OCI-M2 (cell line): Measurements from ENCODE around the gene HSF2.

ENCODE experiments used
- DNase-seq: peaks from one replicate; lab custom pipeline; 2025; ENCODE audit not compliant: unreplicated experiment; lab: John Stamatoyannopoulos, UW

Gene HSF2

GRCh38 chr6:122399348-122400120, at the start of gene HSF2:
Gene HSF2, plus strand, starts transcription at chr6:122399652. Its CDS starts 86 bp downstream, at chr6:122399738.
- peak; percentile 85 for DNase-seq

GRCh38 chr6:122352981-122353664, 46.3 kb upstream of the HSF2 start:
- no peak for DNase-seq

DNA sequence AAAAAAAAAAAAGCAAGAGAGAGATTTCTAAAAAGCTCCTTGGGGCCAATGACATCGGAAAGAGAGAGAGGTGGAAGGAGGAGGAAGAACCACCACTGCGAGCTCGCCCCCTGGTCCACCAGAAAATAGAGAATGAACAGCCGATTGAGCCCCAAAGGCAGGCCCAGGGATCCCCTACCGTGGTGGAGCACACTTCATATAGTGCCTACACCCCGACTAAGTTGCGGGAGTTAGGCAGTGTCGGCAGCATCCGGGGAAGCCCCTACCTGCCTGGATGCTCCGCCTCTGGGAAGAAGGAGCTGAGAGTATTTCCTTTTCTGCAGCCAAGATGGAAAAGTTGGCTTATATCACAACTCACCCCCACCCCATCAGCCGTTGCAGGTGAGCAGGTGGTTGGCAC, 38.6 kb upstream of the HSF2 start:
- no peak for DNase-seq

- DNase-seq: no peak
These were observed 38.0 kb upstream of the HSF2 start for GRCh38 chr6:122361314-122361979.

- DNase-seq: no peak
These were observed 35.5 kb upstream of the HSF2 start for GRCh38 chr6:122363769-122364483.

DNA sequence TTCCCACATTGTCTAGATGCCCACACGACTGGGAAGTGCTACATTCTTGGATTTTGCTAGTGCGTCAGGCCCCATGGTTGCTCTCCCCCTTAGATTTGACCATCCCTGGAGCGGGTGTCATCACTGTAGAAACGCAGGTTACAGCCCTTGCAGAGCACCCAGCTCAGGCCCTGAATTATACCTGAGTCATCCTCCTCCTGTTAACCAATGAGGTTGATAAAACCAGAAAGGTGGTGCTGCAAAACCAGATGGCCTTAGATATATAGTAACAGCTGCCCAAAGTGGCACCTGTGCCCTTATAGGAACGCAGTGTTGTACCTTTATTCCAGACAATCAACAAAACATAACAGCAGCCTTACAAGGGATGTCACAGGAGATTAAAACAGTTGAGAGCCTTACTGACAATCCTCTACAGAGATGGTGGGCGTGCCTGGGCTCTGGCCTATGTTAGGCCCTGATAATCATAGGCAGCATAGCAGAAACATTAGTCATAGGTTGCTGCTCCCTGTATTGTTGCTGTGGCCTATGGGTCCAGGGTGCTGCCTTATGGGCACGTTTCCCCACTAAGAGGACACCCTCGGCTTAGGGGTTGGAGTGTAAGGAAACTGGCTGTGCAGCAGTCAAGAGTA, 33.6 kb upstream of the HSF2 start:
- DNase-seq: no peak

- DNase-seq: no peak
These were observed 32.3 kb upstream of the HSF2 start for GRCh38 chr6:122367171-122367570.

- no peak for DNase-seq
These were observed 29.9 kb upstream of the HSF2 start for GRCh38 chr6:122369536-122369935.

GRCh38 chr6:122372647-122373046, 26.8 kb upstream of the HSF2 start:
- DNase-seq: no peak

DNA sequence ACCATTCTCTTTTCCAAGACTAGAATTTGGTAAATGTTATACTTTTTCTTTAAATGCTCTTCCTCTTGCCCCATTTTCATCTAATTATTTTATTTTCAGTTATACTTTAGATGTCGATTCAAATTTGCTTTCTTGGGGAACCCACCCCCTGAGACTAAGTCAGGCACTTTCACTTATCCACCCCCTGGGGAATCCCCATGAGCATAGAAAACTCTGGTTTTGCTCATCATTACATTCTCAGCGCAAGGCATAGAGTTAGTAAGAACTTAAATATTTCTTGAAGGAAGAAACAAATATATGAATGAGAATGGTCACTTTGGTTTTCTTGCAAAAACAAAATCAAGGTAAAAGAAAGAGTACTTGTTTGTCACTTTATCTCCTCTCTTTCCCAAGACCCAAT, 25.1 kb upstream of the HSF2 start:
- DNase-seq: no peak

DNA sequence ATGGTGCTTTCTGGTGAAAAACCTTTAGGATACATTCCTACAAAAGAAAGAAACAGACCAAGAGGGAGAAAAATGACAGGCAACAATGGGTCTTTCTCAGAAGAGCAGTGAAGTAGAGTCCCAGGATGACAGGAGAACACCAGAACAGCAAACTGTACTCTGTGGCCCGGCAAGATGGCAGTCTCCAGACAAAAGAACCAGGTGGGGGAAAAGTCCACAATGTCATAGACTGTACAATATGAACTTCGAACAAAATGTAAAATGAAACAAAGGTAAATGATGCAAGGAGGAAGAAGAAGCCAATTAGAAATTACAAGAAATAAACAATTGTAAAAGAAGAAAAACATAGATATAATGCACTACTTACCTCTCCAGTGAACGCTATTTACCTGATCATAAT, 23.2 kb upstream of the HSF2 start:
- DNase-seq: no peak

DNA sequence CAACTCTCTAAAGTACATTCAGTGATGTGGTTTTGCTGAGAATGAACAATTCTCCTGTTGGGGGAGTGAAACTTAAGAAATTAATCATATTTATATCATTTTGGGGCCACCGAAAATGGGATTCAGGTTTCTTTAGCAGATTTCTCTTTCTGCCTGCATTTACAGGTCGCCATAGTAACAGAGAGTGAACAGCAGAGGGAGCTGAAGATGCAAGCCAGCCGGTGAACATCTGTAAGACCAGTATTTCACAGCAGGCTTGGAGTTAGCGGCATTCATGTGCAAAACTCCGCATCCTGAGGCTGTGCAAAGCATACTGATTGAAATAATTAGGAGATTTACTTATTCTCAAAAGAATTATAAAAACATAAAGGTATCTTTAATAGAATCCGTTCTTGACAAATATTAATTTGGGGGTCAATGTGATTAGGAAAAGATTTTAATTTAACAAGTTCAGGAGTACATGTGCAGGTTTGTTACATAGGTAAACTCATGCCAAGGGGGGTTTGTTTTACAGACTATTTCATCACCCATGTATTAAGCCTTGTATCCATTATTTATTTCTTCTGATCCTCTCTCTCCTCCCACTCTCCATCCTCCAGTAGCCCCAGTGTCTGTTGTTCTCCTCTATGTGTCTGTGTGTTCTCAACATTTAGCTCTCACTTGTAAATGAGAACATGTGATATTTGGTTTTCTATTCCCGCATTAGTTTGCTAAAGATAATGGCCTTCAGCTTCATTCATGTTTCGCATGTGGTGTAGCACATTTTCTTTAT, 17.8 kb upstream of the HSF2 start:
- no peak for DNase-seq

DNA sequence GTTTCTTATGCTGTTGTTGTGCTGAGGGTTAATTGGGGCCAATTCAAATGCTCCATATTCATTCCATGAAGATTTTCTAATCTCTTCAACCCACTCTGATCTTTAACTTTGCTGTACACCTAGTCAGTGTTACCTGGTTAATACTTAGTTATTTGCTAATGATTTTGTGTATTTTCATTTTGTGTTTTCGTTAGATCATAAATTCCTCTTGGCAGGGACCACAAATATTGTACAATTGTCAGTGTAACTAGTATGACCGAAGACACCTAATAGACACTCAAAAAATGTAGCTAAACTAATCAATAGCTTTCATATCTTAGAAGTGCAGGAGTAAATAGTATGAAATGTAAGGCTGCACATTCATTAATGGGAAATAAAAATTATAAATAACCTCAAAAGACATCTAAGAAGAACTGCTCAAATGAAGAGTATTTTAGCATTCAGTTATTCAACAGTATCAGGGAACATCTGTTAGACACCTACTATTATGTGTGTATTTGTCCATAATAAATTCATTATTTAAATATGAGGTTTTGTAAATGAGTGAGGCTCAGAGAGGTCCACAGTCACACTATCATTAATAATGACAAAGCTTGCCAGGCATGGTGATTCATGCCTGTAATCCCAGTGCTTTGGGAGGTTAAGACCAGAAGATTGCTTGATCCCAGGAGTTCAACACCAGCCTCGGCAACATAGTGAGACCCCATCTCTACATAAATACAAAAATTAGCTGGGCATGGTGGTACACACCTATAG, 13.4 kb upstream of the HSF2 start:
- no peak for DNase-seq

GRCh38 chr6:122388945-122389344, 10.5 kb upstream of the HSF2 start:
- DNase-seq: no peak

DNA sequence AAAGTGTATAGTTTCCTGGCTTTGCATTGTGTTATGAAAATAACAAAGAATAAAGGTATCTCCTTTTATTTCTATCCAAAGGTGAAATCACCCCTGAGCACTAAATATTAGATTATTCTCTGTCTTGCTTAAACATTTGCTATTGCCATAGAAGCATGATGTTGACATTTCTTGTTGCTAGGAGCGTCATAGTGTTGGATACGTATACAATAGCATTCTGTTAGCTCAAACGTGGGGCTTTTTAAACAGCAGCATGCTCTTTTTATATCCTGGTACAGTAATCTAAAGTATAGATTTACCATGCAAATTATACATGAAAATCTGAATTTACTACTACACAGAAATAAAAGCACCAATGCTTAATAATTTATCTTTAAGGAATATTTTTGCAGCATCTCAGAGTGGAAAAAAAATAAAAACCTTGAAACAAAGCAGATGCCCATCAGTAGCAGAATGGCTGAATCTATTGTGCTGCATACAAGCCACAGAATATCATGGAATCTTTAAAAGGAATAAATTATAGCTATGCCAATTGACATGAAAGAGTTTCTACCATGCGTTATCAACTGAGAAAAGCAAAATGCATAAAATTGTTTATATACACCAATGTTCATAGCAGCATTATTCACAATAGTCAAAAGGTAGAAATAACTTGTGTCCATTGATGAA, 9.6 kb upstream of the HSF2 start:
- DNase-seq: no peak

DNA sequence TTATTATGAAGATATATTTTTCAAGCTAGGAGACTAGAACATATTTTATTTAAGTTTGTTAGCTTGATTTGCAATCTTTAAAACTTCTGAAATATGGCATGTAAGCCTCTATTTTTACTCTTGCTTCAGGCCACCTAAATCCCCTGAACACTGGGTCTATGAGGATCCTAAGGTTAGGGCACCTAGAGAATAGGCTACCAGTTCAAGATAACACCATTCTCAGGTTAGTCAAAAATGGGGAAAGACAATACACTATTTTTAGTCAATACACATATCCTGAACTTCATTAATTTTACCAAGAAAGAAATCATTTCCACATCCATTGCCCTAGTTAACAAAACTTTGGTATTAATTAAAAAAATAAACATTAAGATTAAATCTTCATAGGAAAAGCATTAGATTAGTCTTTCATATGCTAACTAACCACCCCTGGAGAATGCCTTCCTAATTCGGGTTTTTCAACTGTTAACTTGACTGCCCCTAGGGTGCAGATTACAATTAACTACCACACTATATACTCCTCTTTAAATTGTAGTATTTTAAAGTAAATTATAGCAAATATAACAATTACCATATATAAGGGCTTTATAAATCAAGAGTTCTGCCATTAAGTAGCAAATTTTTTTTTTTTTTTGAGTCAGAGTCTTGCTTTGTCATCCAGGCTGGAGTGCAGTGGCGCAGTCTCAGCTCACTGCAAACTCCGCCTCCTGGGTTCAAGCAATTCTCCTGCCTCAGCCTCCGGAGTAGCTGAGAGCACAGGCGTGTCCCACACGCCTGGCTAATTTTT, 6.7 kb upstream of the HSF2 start:
- DNase-seq: no peak

DNA sequence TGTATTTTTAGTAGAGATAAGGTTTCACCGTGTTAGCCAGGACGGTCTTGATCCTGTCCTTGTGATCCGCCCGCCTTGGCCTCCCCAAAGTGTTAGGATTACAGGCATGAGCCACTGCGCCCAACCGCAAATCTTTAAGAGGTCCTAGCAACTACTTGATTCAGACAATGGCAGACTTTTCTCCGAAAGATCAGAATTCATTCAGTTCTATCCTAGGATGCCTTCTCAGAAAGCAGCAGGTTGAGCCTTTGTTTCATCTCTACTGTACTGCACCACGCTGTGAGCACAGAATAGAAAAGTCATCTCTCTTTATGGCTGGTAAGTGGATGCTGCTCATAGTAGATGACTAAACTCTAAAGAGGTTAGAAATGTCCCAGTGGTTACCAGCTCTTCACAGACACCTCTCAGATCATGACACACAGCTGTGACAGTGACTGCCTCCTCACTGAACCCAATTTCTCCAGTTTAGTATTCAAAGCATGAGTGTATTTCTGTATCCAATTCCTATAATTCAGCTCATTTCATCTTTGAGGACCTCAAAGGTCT, 6.0 kb upstream of the HSF2 start:
- DNase-seq: no peak

DNA sequence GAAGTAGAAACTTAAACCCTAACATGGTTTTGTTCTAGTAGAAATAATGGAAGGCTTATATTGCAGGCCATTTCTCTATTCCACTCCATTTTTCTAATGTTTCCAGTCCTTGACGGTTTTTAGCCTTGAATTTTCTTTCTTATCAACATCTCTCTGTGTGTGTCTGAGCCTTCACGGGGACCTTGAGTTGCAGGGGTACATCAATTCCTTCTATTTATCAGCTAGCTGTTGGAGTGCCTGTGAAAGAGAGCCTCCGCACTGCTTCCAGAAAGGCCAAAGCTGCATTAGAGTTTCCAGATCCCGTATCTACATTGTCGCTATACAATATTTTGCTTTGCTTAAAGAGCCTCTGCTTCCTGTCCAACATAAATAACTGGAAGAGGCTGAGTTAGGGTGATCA, 5.4 kb upstream of the HSF2 start:
- DNase-seq: no peak
